IPS-18a (cell line): ENCODE measurements around the gene TPRKB.
"Not testable (repeated sequence)": the region's sequence is repeated elsewhere in the genome, so short reads cannot be mapped to it uniquely, and the experiment has no call there.

Experiments
- H3K27ac ChIP-seq: one replicate; pipeline ENCODE4 v1.5.1; 2013; ENCODE audit warnings: low read length
- H3K27me3 ChIP-seq: one replicate; pipeline ENCODE4 v1.6.1; 2013; ENCODE audit warnings: mild to moderate bottlenecking, low read length; ENCODE audit not compliant: control insufficient read depth, insufficient read depth
- H3K36me3 ChIP-seq: one replicate; pipeline ENCODE4 v1.6.1; 2013; ENCODE audit warnings: low read depth, low read length; ENCODE audit not compliant: control insufficient read depth
- H3K4me1 ChIP-seq: one replicate; pipeline ENCODE4 v1.6.1; 2013; ENCODE audit warnings: low read depth, low read length; ENCODE audit not compliant: control insufficient read depth
- H3K4me3 ChIP-seq: one replicate; pipeline ENCODE4 v1.5.1; 2013; ENCODE audit warnings: low read length
- H3K9ac ChIP-seq: one replicate; pipeline ENCODE4 v1.6.1; 2013; ENCODE audit warnings: mild to moderate bottlenecking, low read length, moderate library complexity
- H3K9me3 ChIP-seq: one replicate; pipeline ENCODE4 v1.6.1; 2013; ENCODE audit warnings: low read depth, low read length; ENCODE audit not compliant: control insufficient read depth

The TPRKB gene

DNA sequence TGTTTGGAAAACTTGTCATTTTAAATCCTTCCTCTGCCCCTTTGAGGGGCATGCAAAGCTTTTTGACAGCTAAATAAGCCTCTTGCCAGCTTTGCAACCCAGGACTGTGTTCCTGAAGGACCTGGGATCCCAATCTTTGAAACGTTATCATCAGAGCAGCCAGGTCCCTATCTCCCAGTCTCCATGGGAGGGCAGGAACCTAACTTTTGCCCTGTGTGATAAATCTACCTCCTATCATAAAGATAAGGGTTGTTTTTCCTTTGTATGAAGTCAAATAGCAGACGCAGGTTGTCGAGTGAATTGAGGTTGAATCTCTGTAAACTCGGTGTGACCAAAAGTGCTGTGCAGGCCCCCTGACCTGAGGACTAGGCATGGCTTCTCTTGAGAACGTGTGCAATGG, 30.1 kb downstream of the TPRKB start:
- no peaks in the 10 kb centered on the region for H3K9me3 ChIP-seq
- no peak overlapping the region for H3K9ac ChIP-seq
- H3K27ac ChIP-seq, result no peak overlapping the region
- H3K36me3 ChIP-seq, result no peaks in the 10 kb centered on the region
- H3K4me3 ChIP-seq, result no peak overlapping the region
- no peaks in the 10 kb centered on the region for H3K4me1 ChIP-seq
- peaks cover 4% of the 10 kb centered on the region for H3K27me3 ChIP-seq

DNA sequence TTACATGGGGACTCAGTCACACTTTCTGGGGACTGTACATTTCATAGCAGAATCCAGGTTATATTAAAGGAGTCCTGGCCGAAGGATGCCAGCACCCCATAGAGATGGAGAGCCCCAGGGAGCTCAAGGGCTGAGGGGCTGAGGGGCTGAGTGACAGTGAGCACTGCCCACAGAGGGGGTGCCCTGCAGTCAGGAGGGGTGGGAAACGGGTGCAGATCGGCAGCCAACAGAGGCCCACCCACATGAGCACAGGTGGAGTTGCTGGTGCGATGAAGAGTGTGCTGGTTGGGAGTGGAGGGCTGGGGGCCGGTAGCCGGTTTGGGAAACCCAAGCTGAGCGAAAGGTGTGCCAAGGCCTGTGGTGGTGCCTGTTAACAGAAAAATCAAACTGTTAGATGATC, 32.1 kb downstream of the TPRKB start:
- no peaks in the 10 kb centered on the region for H3K4me1 ChIP-seq
- no peaks in the 10 kb centered on the region for H3K9me3 ChIP-seq
- no peak overlapping the region for H3K27ac ChIP-seq
- peaks cover 4% of the 10 kb centered on the region for H3K27me3 ChIP-seq
- H3K9ac ChIP-seq, result no peak overlapping the region
- H3K36me3 ChIP-seq, result no peaks in the 10 kb centered on the region
- H3K4me3 ChIP-seq, result no peak overlapping the region

GRCh38 chr2:73704285-73704684, 32.9 kb downstream of the TPRKB start:
- H3K27me3 ChIP-seq, result peaks cover 4% of the 10 kb centered on the region
- no peaks in the 10 kb centered on the region for H3K4me1 ChIP-seq
- H3K27ac ChIP-seq, result no peak overlapping the region
- no peak overlapping the region for H3K4me3 ChIP-seq
- no peaks in the 10 kb centered on the region for H3K9me3 ChIP-seq
- no peaks in the 10 kb centered on the region for H3K36me3 ChIP-seq
- H3K9ac ChIP-seq, result no peak overlapping the region

GRCh38 chr2:73703675-73704074, 33.5 kb downstream of the TPRKB start:
- Histone ChIP-seq H3K27ac (no peak overlapping the region), H3K36me3 (no peaks in the 10 kb centered on the region), H3K4me3 (no peak overlapping the region), H3K9me3 (peaks cover 3% of the 10 kb centered on the region), H3K4me1 (no peaks in the 10 kb centered on the region), H3K27me3 (peaks cover 4% of the 10 kb centered on the region), H3K9ac (no peak overlapping the region)

DNA sequence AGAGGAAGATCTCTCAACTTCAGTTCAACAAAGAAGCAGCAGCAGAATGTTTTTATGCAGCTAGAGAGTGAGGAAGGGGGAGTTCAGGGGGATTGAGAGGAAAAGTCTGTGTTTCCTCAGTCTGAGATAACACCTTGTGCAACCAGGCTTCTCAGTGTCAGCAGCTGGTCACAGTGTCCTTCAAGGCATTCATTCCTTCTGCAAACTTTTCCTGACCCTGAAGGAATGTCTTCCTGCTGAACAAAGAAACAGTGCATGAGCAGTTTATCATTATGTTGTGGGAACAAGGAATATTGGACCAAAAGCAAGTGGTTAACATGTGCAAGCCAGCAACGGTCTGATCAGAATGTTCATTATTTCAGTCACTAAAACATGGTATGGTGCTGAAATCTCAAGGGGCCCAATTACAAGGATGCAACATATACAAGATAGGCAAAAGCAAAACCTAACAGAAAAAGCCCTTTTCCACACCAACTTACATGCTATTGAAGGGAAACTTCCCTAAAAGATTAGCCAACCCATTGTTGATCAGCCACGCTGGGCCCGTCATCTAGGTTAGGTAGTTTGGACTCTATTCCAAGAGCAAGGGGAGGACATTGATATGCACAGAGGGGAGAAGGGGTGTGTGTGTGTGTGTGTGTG, 34.2 kb downstream of the TPRKB start:
- H3K27me3 ChIP-seq, H3K4me1 ChIP-seq, H3K4me3 ChIP-seq, H3K36me3 ChIP-seq, H3K9me3 ChIP-seq, H3K9ac ChIP-seq, H3K27ac ChIP-seq: not testable (repeated sequence)

- peaks cover 12% of the 10 kb centered on the region for H3K9me3 ChIP-seq
- H3K4me3 ChIP-seq, result no peak overlapping the region
- peaks cover 2% of the 10 kb centered on the region for H3K27me3 ChIP-seq
- no peaks in the 10 kb centered on the region for H3K4me1 ChIP-seq
- no peak overlapping the region for H3K9ac ChIP-seq
- H3K36me3 ChIP-seq, result no peaks in the 10 kb centered on the region
- H3K27ac ChIP-seq, result no peak overlapping the region
Measured at GRCh38 chr2:73701968-73702665, 35.0 kb downstream of the TPRKB start.

DNA sequence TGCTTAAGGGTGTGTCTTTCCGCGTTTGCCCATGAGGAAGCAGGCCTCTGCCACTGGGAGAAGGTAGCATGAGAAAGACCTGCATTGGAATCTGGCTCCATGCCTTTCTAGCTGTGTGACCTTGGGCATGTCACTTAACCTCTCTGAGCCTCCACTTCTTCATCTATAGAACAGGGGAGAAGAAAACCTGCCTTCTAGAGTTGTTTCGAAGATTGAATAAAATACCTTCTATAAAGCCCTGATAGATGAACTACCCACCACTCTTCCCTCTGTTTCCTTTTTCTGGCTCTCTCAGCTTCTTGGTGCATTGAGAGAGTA, 35.7 kb downstream of the TPRKB start:
- peaks cover 12% of the 10 kb centered on the region for H3K9me3 ChIP-seq
- H3K36me3 ChIP-seq, H3K4me1 ChIP-seq, H3K27ac ChIP-seq, H3K9ac ChIP-seq, H3K4me3 ChIP-seq, H3K27me3 ChIP-seq: not testable (repeated sequence)

- Histone ChIP-seq H3K4me1 (no peaks in the 10 kb centered on the region), H3K9ac (no peak overlapping the region), H3K27me3 (no peaks in the 10 kb centered on the region), H3K4me3 (no peak overlapping the region), H3K9me3 (peaks cover 12% of the 10 kb centered on the region), H3K27ac (no peak overlapping the region), H3K36me3 (no peaks in the 10 kb centered on the region)
Measured at GRCh38 chr2:73700661-73701447, 36.3 kb downstream of the TPRKB start.

- Histone ChIP-seq H3K36me3 (no peaks in the 10 kb centered on the region), H3K9ac (no peak overlapping the region), H3K27me3 (no peaks in the 10 kb centered on the region), H3K4me3 (no peak overlapping the region), H3K9me3 (peaks cover 12% of the 10 kb centered on the region), H3K27ac (no peak overlapping the region), H3K4me1 (no peaks in the 10 kb centered on the region)
Measured at GRCh38 chr2:73700131-73700611, 37.0 kb downstream of the TPRKB start.

GRCh38 chr2:73699437-73699836, 37.7 kb downstream of the TPRKB start:
- no peak overlapping the region for H3K27ac ChIP-seq
- H3K9ac ChIP-seq, result no peak overlapping the region
- H3K36me3 ChIP-seq, result no peaks in the 10 kb centered on the region

GRCh38 chr2:73698101-73698500, 39.0 kb downstream of the TPRKB start:
- Histone ChIP-seq H3K4me3 (no peak overlapping the region), H3K27ac (no peak overlapping the region), H3K9me3 (peaks cover 12% of the 10 kb centered on the region), H3K36me3 (no peaks in the 10 kb centered on the region), H3K4me1 (no peaks in the 10 kb centered on the region), H3K27me3 (no peaks in the 10 kb centered on the region), H3K9ac (no peak overlapping the region)

More at GRCh38 chr2:73699437-73699836, 37.7 kb downstream of the TPRKB start:
- H3K9me3 ChIP-seq, result peaks cover 12% of the 10 kb centered on the region
- no peaks in the 10 kb centered on the region for H3K4me1 ChIP-seq
- no peak overlapping the region for H3K4me3 ChIP-seq
- H3K27me3 ChIP-seq, result no peaks in the 10 kb centered on the region
